Astrocyte (in vitro differentiated cells and primary cell): ENCODE measurements around the gene LYRM7. TPM values are rescaled to one million over a fixed set of nuclear protein-coding genes. Genes with fewer than 3 reads are reported as not detected.

Source experiments
- DNase-seq: peaks from one replicate; pipeline ENCODE4 v3.0.0-alpha.2; 2010; ENCODE audit warnings: low read depth
- FAIRE-seq: peaks from 2 replicates; lab custom pipeline; 2011; peaks lifted over from hg19 to GRCh38; lab: Jason Lieb, UNC
- H2AFZ ChIP-seq: 2 replicates; pipeline ENCODE4 v1.6.0; 2012; ENCODE audit warnings: low read depth, low read length, inconsistent platforms
- H3K27ac ChIP-seq: 2 replicates; pipeline ENCODE4 v1.5.1; 2011; ENCODE audit warnings: low read depth, low read length, inconsistent platforms
- H3K27me3 ChIP-seq: 2 replicates; pipeline ENCODE4 v1.6.0; 2011; ENCODE audit warnings: low read length, inconsistent platforms; ENCODE audit not compliant: insufficient read depth
- H3K36me3 ChIP-seq: 2 replicates; pipeline ENCODE4 v1.5.1; 2011; ENCODE audit warnings: low read length, inconsistent platforms; ENCODE audit not compliant: insufficient read depth
- H3K4me1 ChIP-seq: 2 replicates; pipeline ENCODE4 v1.5.1; 2011; ENCODE audit warnings: low read length, inconsistent platforms; ENCODE audit not compliant: insufficient read depth
- H3K4me2 ChIP-seq: 2 replicates; pipeline ENCODE4 v1.6.0; 2012; ENCODE audit warnings: low read length, inconsistent platforms
- H3K4me3 ChIP-seq: 2 replicates; pipeline ENCODE4 v1.5.1; 2011; ENCODE audit warnings: low read depth, mild to moderate bottlenecking, low read length, inconsistent platforms; ENCODE audit not compliant: insufficient read depth
- H3K79me2 ChIP-seq: 2 replicates; pipeline ENCODE4 v1.6.0; 2012; ENCODE audit warnings: mild to moderate bottlenecking, low read length, inconsistent platforms; ENCODE audit not compliant: insufficient read depth
- H3K9ac ChIP-seq: 2 replicates; pipeline ENCODE4 v1.6.0; 2012; ENCODE audit warnings: mild to moderate bottlenecking, low read length, inconsistent platforms
- H3K9me3 ChIP-seq: 2 replicates; pipeline ENCODE4 v1.5.1; 2012; ENCODE audit warnings: low read depth, mild to moderate bottlenecking, low read length, inconsistent platforms; ENCODE audit not compliant: insufficient read depth
- H4K20me1 ChIP-seq: 2 replicates; pipeline ENCODE4 v1.6.0; 2012; ENCODE audit warnings: low read length, inconsistent platforms; ENCODE audit not compliant: insufficient read depth
- H3K27ac Mint-ChIP-seq: one replicate; pipeline ENCODE4 v1.8.0; 2021; ENCODE audit warnings: mild to moderate bottlenecking, mixed read lengths; ENCODE audit not compliant: unreplicated experiment
- H3K27me3 Mint-ChIP-seq: one replicate; pipeline ENCODE4 v1.8.0; 2021; ENCODE audit warnings: low read depth, mixed read lengths; ENCODE audit not compliant: unreplicated experiment
- H3K36me3 Mint-ChIP-seq: one replicate; pipeline ENCODE4 v1.8.0; 2021; ENCODE audit warnings: low read depth, mixed read lengths; ENCODE audit not compliant: unreplicated experiment
- H3K4me1 Mint-ChIP-seq: one replicate; pipeline ENCODE4 v1.8.0; 2021; ENCODE audit warnings: low read depth, mixed read lengths; ENCODE audit not compliant: unreplicated experiment
- H3K4me3 Mint-ChIP-seq: one replicate; pipeline ENCODE4 v1.8.0; 2021; ENCODE audit warnings: mild to moderate bottlenecking, moderate library complexity, mixed read lengths; ENCODE audit not compliant: unreplicated experiment
- H3K9me3 Mint-ChIP-seq: one replicate; pipeline ENCODE4 v1.8.0; 2021; ENCODE audit warnings: mild to moderate bottlenecking, mixed read lengths; ENCODE audit not compliant: unreplicated experiment
- EZH2 ChIP-seq: IDR thresholded peaks from 2 replicates; pipeline ENCODE4 v1.6.1; 2012; ENCODE audit warnings: mild to moderate bottlenecking, low read length, inconsistent platforms; ENCODE audit not compliant: insufficient read depth
- total RNA-seq: library from RNA; stranded (reverse); gene quantifications from 2 replicates; pipeline ENCODE4 v1.2.1, GENCODE V29; 2021
- TF ChIP-seq, protein P1 (sequence below): IDR thresholded peaks from 2 replicates; pipeline ENCODE4 v1.5.1; 2011; ENCODE audit warnings: low read depth, mild to moderate bottlenecking, inconsistent platforms, low read length, moderate library complexity; ENCODE audit not compliant: insufficient read depth

The LYRM7 gene
- total RNA-seq, 1 donor from 2014 or later: 7.0 TPM

DNA sequence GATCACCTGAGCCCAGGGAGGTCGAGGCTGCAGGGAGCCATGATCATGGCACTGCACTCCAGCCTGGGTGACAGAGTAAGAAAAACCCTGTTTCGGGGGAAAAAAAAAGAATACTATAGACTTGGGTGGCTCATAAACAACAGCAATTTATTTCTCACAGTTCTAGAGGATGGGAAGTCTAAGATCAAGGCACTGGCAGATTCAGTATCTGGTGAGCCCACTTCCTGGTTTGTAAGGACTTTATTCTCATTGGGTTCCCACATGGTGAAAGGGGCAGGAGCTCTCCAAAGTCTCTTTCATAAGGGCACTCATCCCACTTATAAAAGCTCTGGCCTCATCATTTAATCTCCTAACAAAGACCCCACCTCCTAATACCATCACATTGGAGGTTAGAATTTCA is 14.4 kb upstream of the LYRM7 start:
- Histone ChIP-seq H2AFZ (no peak overlapping the region), H3K27ac (no peak overlapping the region), H3K27me3 (no peaks in the 10 kb centered on the region), H3K4me1 (no peaks in the 10 kb centered on the region), H3K9ac (no peak overlapping the region), H3K4me2 (no peak overlapping the region), H3K36me3 (peaks cover 22% of the 10 kb centered on the region), H3K9me3 (no peaks in the 10 kb centered on the region), H3K4me3 (no peak overlapping the region), H3K79me2 (peaks cover 18% of the 10 kb centered on the region), H4K20me1 (peaks cover 3% of the 10 kb centered on the region)
- FAIRE-seq (no peak), DNase-seq (no peak)
- H3K27ac Mint-ChIP-seq: no peak overlapping the region
- TF ChIP-seq, protein P1, sequence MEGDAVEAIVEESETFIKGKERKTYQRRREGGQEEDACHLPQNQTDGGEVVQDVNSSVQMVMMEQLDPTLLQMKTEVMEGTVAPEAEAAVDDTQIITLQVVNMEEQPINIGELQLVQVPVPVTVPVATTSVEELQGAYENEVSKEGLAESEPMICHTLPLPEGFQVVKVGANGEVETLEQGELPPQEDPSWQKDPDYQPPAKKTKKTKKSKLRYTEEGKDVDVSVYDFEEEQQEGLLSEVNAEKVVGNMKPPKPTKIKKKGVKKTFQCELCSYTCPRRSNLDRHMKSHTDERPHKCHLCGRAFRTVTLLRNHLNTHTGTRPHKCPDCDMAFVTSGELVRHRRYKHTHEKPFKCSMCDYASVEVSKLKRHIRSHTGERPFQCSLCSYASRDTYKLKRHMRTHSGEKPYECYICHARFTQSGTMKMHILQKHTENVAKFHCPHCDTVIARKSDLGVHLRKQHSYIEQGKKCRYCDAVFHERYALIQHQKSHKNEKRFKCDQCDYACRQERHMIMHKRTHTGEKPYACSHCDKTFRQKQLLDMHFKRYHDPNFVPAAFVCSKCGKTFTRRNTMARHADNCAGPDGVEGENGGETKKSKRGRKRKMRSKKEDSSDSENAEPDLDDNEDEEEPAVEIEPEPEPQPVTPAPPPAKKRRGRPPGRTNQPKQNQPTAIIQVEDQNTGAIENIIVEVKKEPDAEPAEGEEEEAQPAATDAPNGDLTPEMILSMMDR: no peak
- TF ChIP-seq EZH2: no peak
- no peaks in the 10 kb centered on the region for H3K27me3 Mint-ChIP-seq
- no peaks in the 10 kb centered on the region for H3K4me1 Mint-ChIP-seq
- peaks cover 9% of the 10 kb centered on the region for H3K36me3 Mint-ChIP-seq
- H3K9me3 Mint-ChIP-seq: no peaks in the 10 kb centered on the region
- no peak overlapping the region for H3K4me3 Mint-ChIP-seq

DNA sequence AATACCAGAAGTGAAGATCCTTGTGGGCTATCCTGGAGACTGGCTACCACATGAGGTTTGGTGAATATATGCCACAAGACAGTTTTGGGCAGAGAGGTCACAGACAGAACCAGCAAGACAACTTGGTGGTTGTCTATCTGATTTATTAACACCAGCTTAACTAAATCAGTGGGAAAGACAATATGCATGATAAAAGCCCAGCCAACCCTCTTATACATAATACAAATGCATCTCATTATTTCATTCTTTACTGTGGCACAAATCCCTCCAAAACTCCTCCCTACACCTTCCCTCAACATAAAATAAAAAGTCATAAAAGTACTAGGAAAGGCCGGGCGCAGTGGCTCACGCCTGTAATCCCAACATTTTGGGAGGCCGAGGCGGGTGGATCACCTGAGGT is 13.8 kb upstream of the LYRM7 start:
- Mint-ChIP-seq H3K4me1 (no peaks in the 10 kb centered on the region), H3K27me3 (no peaks in the 10 kb centered on the region), H3K36me3 (peaks cover 9% of the 10 kb centered on the region), H3K9me3 (no peaks in the 10 kb centered on the region), H3K27ac (no peak overlapping the region), H3K4me3 (no peak overlapping the region)
- no peaks in the 10 kb centered on the region for H3K9me3 ChIP-seq
- no peak overlapping the region for H3K4me3 ChIP-seq
- H3K36me3 ChIP-seq: peaks cover 26% of the 10 kb centered on the region
- TF ChIP-seq, protein P1: no peak
- TF ChIP-seq EZH2: no peak
- peaks cover 3% of the 10 kb centered on the region for H4K20me1 ChIP-seq
- H3K4me2 ChIP-seq: no peak overlapping the region
- H3K4me1 ChIP-seq: no peaks in the 10 kb centered on the region
- FAIRE-seq (no peak), DNase-seq (no peak)
- peaks cover 24% of the 10 kb centered on the region for H3K79me2 ChIP-seq
- H3K27ac ChIP-seq: no peak overlapping the region
- H3K27me3 ChIP-seq: no peaks in the 10 kb centered on the region
- no peak overlapping the region for H2AFZ ChIP-seq
- no peak overlapping the region for H3K9ac ChIP-seq

- no peak overlapping the region for H2AFZ ChIP-seq
- no peaks in the 10 kb centered on the region for H3K27me3 ChIP-seq
- Mint-ChIP-seq H3K36me3 (peaks cover 6% of the 10 kb centered on the region), H3K4me3 (no peak overlapping the region), H3K4me1 (peaks cover 6% of the 10 kb centered on the region), H3K27me3 (no peaks in the 10 kb centered on the region), H3K27ac (no peak overlapping the region), H3K9me3 (no peaks in the 10 kb centered on the region)
- peaks cover 26% of the 10 kb centered on the region for H3K36me3 ChIP-seq
- DNase-seq (no peak), FAIRE-seq (no peak)
- no peak overlapping the region for H3K4me2 ChIP-seq
- no peak overlapping the region for H3K4me3 ChIP-seq
- H3K9ac ChIP-seq: no peak overlapping the region
- peaks cover 55% of the 10 kb centered on the region for H3K79me2 ChIP-seq
- no peak overlapping the region for H3K27ac ChIP-seq
- H4K20me1 ChIP-seq: peaks cover 6% of the 10 kb centered on the region
- H3K4me1 ChIP-seq: peaks cover 4% of the 10 kb centered on the region
- TF ChIP-seq, protein P1: no peak
- no peak for TF ChIP-seq EZH2
- H3K9me3 ChIP-seq: no peaks in the 10 kb centered on the region
Observed at GRCh38 chr5:131160134-131160533, 10.6 kb upstream of the LYRM7 start.
